D721Med (cell line): Measurements from ENCODE around the gene GAB1.

ENCODE experiments used
- DNase-seq: peaks from one replicate; pipeline ENCODE4 v3.0.0; 2011; ENCODE audit warnings: low spot score; ENCODE audit not compliant: insufficient read length
- FAIRE-seq: peaks from 2 replicates; lab custom pipeline; 2011; peaks lifted over from hg19 to GRCh38; lab: Jason Lieb, UNC
- CTCF ChIP-seq: IDR thresholded peaks from 2 replicates; pipeline ENCODE4 v1.5.1; 2012; ENCODE audit warnings: mild to moderate bottlenecking, control low read depth; ENCODE audit not compliant: insufficient read depth; ENCODE audit errors: missing control alignments

The GAB1 gene

GRCh38 chr4:143336781-143337599 lies at the start of gene GAB1:
TSS of gene GAB1 (plus strand) at chr4:143336876. CDS start at chr4:143337189, 313 bp downstream.
- FAIRE-seq (no peak), DNase-seq (no peak)
- TF ChIP-seq CTCF = no peak

- DNase-seq (no peak), FAIRE-seq (no peak)
- TF ChIP-seq CTCF = no peak
Observed at GRCh38 chr4:143287572-143287923, 49.1 kb upstream of the GAB1 start.

GRCh38 chr4:143288171-143288570 lies 48.5 kb upstream of the GAB1 start:
- FAIRE-seq (no peak), DNase-seq (no peak)
- no peak for TF ChIP-seq CTCF

GRCh38 chr4:143289370-143289769 lies 47.3 kb upstream of the GAB1 start:
- no peak for DNase-seq
- TF ChIP-seq CTCF = no peak
- no peak for FAIRE-seq

GRCh38 chr4:143291314-143291713 lies 45.4 kb upstream of the GAB1 start:
- DNase-seq (no peak), FAIRE-seq (no peak)
- no peak for TF ChIP-seq CTCF

- FAIRE-seq = no peak
- no peak for DNase-seq
- TF ChIP-seq CTCF = no peak
Observed at GRCh38 chr4:143292858-143293257, 43.8 kb upstream of the GAB1 start.

- DNase-seq = no peak
- TF ChIP-seq CTCF = no peak
- no peak for FAIRE-seq
Observed at GRCh38 chr4:143294310-143294709, 42.4 kb upstream of the GAB1 start.
